Astrocyte of the spinal cord (primary cell): ENCODE data around the gene GNG14.
A peak's percentile ranks its signal among the peaks of the same experiment; 100 is the strongest.
"Not testable (repeated sequence)": the region's sequence is repeated elsewhere in the genome, so short reads cannot be mapped to it uniquely, and the experiment has no call there.

Experiments used
- DNase-seq: peaks from one replicate; pipeline ENCODE4 v3.0.0; 2011; ENCODE audit warnings: low read depth, low spot score
- H3K4me3 ChIP-seq: 2 replicates; pipeline ENCODE4 v1.5.1; 2011; ENCODE audit warnings: low read depth, mild to moderate bottlenecking, low read length, moderate library complexity
- in situ Hi-C: cut with HindIII; loops from 2 replicates; pipeline ENCODE4 v1.10.0; 2017; ENCODE audit warnings: low sequenced_read_pairs
- TF ChIP-seq, protein P1 (sequence below): IDR thresholded peaks from 2 replicates; pipeline ENCODE4 v1.5.1; 2012; ENCODE audit warnings: low read depth, mild to moderate bottlenecking, low read length, inconsistent platforms

The GNG14 gene

DNA sequence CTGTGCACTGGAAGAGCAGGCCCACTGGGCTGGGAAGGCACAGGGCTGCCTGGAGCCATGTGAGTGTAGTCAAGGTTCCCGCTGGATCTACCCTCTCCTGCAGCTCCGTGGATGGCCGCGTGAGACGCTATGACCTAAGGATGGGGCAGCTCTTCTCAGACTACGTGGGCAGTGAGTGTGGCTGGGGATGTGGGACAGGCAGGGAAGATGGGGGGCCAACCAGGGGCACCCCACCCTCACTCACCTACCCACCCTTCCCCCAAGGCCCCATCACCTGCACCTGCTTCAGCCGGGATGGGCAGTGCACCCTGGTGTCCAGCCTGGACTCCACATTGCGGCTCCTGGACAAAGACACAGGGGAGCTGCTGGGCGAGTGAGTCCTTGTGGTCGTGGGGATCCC is 15.1 kb upstream of the GNG14 start:
- in situ Hi-C loops, result no loop called here
- DNase-seq, result no peak
- TF ChIP-seq, protein P1, sequence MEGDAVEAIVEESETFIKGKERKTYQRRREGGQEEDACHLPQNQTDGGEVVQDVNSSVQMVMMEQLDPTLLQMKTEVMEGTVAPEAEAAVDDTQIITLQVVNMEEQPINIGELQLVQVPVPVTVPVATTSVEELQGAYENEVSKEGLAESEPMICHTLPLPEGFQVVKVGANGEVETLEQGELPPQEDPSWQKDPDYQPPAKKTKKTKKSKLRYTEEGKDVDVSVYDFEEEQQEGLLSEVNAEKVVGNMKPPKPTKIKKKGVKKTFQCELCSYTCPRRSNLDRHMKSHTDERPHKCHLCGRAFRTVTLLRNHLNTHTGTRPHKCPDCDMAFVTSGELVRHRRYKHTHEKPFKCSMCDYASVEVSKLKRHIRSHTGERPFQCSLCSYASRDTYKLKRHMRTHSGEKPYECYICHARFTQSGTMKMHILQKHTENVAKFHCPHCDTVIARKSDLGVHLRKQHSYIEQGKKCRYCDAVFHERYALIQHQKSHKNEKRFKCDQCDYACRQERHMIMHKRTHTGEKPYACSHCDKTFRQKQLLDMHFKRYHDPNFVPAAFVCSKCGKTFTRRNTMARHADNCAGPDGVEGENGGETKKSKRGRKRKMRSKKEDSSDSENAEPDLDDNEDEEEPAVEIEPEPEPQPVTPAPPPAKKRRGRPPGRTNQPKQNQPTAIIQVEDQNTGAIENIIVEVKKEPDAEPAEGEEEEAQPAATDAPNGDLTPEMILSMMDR, result no peak
- no peak overlapping the region for H3K4me3 ChIP-seq

- no peak for DNase-seq
- in situ Hi-C loops, result no loop called here
- H3K4me3 ChIP-seq, result no peak overlapping the region
- TF ChIP-seq, protein P1, result no peak
These were observed 12.4 kb upstream of the GNG14 start for GRCh38 chr19:12675399-12675798.

- in situ Hi-C loops, result no loop called here
These were observed 11.9 kb upstream of the GNG14 start for GRCh38 chr19:12675940-12676339.

GRCh38 chr19:12676384-12676792 is 11.4 kb upstream of the GNG14 start:
- in situ Hi-C loops, result no loop called here
- no peak overlapping the region for H3K4me3 ChIP-seq
- TF ChIP-seq, protein P1, result peak; percentile 94
- DNase-seq, result peak; percentile 64

More at GRCh38 chr19:12675940-12676339, 11.9 kb upstream of the GNG14 start:
- TF ChIP-seq, protein P1, result no peak
- DNase-seq, result no peak
- H3K4me3 ChIP-seq, result no peak overlapping the region

DNA sequence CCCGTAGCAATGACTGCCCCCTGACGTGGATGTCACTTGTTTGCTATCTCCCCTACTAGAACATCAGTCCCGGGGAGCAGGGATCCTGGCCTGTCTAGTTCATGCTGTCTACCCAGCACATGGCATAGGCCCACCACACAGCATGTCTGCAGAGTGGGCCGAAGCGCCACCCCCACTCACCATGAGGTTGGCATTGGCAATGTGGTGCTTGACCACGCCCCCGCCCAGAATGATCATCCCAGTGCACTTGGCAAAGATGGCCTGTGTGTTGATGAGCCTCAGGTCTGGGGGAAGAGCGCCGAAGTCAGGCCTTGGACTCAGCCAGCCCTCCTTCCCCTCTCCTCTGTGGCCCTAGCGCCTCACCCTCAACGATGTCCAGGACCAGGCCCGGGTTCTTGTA is 10.9 kb upstream of the GNG14 start:
- no peak overlapping the region for H3K4me3 ChIP-seq
- no peak for DNase-seq
- in situ Hi-C loops, result no loop called here
- TF ChIP-seq, protein P1, result no peak

DNA sequence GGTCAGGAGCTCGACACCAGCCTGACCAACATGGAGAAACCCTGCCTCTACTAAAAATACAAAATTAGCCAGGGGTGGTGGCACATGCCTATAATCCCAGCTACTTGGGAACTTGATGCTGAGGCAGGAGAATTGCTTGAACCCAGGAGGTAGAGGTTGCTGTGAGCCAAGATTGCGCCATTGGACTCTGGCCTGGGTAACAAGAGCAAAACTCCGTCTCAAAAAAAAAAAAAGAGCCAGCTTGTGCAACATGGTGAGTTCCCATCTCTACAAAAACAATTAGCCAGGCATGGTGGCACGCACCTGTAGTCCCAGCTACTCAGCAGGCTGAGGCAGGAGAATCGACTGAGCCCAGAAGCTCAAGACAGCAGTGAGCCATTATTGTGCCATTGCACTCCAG is 9.8 kb upstream of the GNG14 start:
- in situ Hi-C loops, H3K4me3 ChIP-seq, DNase-seq: not testable (repeated sequence)

DNA sequence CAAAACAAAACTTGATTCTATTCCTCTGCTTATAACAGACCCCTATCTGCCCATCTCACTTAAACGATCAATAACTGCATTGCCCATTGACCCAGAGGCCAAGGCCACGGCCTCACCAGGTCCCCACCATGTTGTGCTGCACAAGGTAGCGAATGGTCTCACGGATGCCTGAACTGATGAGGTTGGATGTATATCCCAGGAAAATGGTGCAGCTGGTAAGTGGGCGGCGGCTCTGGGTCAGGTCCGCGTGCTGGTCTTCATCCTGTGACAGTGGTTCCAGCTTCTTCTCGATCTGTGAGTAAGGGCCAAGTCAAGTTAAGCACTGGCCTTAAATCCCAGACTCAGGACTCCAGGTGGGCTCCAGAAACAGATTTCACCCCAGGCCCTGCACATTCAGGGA is 7.8 kb upstream of the GNG14 start:
- DNase-seq, result no peak
- no peak overlapping the region for H3K4me3 ChIP-seq
- TF ChIP-seq, protein P1, result no peak
- in situ Hi-C loops, result no loop called here
